Epithelial cell of prostate (primary cell): Measurements from ENCODE around the gene RNPEPL1.

Experiments
- DNase-seq: peaks from one replicate; pipeline ENCODE4 v3.0.0-alpha.2; 2011; ENCODE audit warnings: low read depth, low spot score
- H3K27ac ChIP-seq: fragments of 450-650 bp; 2 replicates; pipeline ENCODE4 v1.5.1; 2017; ENCODE audit warnings: mild to moderate bottlenecking

RNPEPL1 gene

GRCh38 chr2:240586919-240587800 is 18.9 kb downstream of the RNPEPL1 start:
- H3K27ac ChIP-seq = peak overlapping the region; percentile 73
- no peak for DNase-seq

GRCh38 chr2:240588006-240588655 is 19.8 kb downstream of the RNPEPL1 start:
- no peak overlapping the region for H3K27ac ChIP-seq
- DNase-seq = no peak

DNA sequence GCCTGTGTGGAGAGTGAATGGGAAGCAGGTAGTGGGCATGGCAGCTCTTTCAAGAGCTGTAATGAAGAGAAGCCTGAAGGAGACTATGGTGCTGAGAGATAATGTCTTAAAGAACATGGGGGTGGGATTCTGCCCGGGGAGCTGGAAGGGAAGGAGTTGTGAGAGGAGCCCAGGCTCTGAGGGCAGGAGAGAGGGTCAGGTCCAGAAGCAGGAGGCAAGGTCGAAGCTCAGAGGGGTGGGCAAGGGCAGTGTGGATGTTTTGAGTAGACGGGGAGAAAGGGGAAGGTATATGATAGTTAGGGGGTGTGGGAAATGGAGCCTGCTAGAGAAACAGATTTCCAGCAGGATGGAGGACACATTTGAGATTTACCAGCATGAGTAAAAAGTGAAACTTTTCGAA is 20.4 kb downstream of the RNPEPL1 start:
- no peak overlapping the region for H3K27ac ChIP-seq
- no peak for DNase-seq

GRCh38 chr2:240589375-240589774 is 21.1 kb downstream of the RNPEPL1 start:
- no peak overlapping the region for H3K27ac ChIP-seq
- DNase-seq = no peak

- no peak overlapping the region for H3K27ac ChIP-seq
- no peak for DNase-seq
Observed at GRCh38 chr2:240589850-240590525, 21.7 kb downstream of the RNPEPL1 start.

- DNase-seq = no peak
Observed at GRCh38 chr2:240590681-240591111, 22.4 kb downstream of the RNPEPL1 start.

GRCh38 chr2:240591226-240591625 is 22.9 kb downstream of the RNPEPL1 start:
- no peak for DNase-seq
- no peak overlapping the region for H3K27ac ChIP-seq

More at GRCh38 chr2:240590681-240591111, 22.4 kb downstream of the RNPEPL1 start:
- H3K27ac ChIP-seq = no peak overlapping the region

DNA sequence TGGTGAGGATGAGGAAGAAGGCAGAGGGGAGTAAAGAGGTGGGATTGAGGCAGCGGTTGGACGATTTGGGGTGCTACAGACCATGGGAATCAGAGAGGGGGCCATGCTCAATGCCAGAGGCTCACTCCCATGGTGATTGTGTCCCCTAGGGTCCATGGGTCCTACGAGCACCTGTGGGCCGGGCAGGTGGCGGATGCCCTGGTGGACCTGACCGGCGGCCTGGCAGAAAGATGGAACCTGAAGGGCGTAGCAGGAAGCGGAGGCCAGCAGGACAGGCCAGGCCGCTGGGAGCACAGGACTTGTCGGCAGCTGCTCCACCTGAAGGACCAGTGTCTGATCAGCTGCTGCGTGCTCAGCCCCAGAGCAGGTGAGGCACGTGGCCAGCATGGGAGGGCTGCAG is 23.5 kb downstream of the RNPEPL1 start:
- DNase-seq = no peak
- no peak overlapping the region for H3K27ac ChIP-seq

DNA sequence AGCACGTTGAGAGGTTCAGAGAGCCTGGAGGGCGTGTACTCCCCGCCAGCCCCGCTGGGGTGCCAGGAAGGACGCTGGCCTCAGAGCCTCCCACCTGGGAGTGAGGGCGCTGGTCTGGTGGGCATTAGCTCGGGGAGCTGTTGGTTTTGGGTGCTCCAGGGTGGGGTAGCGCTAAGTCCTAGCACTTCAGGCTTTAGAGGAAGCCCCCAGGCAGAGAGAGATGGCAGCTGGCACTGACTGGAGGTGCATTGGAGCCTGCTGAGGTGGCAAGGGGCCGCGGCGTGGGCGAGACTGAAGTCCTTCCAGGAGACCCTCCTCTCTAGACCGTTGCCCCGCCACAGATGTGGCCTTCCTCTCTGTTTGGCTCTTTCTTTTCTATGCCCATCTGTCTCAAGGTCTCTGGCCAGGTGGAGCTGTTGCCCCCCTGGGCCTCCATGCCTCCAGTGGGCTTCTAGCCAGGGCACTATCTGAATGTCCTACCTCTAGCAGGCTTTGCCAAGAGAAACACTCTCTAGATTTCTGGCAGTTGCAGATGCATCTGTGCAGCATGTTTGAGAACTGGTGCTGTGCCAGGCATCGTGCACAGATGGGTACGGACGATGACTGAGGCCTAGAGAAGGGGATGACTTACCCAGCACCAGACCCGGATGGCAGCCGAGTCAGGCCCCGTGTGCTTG is 24.9 kb downstream of the RNPEPL1 start:
- H3K27ac ChIP-seq = no peak overlapping the region
- no peak for DNase-seq

DNA sequence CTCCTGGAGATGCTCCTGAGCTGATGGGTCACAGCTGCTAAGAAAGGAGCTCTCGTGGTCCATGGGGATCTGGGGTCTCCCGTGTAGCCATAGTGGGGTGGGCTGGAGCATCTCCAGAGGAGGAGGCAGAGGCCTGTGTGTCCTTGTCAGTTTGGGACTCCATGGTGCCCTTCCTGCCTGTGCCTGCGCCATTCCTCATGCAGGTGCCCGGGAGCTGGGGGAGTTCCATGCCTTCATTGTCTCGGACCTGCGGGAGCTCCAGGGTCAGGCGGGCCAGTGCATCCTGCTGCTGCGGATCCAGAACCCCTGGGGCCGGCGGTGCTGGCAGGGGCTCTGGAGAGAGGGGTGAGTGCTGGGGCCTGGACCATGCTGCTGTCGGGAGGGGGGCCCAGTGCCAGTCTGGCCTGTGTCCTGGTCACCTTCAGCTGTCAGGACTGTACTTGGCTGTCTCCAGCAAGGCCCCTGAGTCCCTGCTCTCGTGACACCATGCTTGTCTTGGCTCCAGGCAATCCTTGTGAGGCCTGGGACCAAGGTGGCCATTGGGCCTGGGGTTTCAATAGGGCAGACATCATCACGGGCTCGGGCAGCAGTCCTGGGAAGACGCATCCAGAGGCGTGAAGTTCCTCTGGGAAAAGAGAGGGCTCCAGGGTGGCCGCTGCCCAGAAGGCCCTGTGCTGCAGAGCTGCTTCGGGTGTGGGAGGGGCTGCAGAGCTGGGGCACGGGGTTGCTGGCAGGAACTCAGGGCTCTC is 25.6 kb downstream of the RNPEPL1 start:
- DNase-seq = no peak
- no peak overlapping the region for H3K27ac ChIP-seq

GRCh38 chr2:240594511-240595380 is 26.5 kb downstream of the RNPEPL1 start:
- H3K27ac ChIP-seq = no peak overlapping the region
- no peak for DNase-seq

DNA sequence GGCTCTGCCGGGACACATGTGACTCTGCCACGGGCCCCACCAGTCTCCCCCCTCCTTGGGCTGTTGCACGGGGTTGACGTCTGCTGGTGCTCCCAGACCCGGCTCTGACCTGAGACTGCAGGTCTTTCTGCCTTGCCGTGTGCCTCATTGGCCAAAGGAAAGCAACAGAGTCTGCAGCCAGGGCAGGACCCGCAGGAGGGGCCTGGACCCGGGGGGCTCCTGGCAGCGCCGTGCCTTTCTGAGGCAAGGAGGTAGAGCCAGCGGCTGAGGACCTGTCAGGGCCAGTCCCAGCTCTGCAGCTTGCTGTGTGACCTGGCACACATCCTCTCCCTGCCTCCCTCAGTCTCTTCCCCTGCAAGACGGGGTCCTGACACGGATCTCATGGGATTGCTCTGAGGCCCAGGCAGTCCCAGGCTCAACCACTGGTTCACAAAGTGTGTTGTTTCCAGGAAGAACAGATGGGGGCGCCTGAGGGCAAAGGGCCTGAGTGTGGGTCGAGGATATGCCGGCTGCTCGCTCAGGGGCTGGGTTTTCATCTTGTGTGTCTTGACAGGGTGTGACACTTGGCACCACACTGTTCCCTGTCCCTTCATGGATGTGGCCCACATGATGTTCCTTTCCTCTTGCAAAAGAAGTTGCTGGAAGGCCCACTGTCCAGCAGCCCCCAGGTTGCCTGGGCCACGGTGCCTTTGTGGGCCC is 27.2 kb downstream of the RNPEPL1 start:
- H3K27ac ChIP-seq = no peak overlapping the region

GRCh38 chr2:240596080-240596460 is 27.8 kb downstream of the RNPEPL1 start:
- DNase-seq = no peak
- no peak overlapping the region for H3K27ac ChIP-seq

More for the DNA sequence above, 27.2 kb downstream of the RNPEPL1 start:
- DNase-seq = no peak

- no peak overlapping the region for H3K27ac ChIP-seq
- no peak for DNase-seq
Observed at GRCh38 chr2:240596491-240596931, 28.2 kb downstream of the RNPEPL1 start.

GRCh38 chr2:240597054-240597418 is 28.8 kb downstream of the RNPEPL1 start:
- H3K27ac ChIP-seq = no peak overlapping the region
- no peak for DNase-seq

GRCh38 chr2:240597419-240598181 is 29.3 kb downstream of the RNPEPL1 start:
- DNase-seq = no peak
- H3K27ac ChIP-seq = no peak overlapping the region

DNA sequence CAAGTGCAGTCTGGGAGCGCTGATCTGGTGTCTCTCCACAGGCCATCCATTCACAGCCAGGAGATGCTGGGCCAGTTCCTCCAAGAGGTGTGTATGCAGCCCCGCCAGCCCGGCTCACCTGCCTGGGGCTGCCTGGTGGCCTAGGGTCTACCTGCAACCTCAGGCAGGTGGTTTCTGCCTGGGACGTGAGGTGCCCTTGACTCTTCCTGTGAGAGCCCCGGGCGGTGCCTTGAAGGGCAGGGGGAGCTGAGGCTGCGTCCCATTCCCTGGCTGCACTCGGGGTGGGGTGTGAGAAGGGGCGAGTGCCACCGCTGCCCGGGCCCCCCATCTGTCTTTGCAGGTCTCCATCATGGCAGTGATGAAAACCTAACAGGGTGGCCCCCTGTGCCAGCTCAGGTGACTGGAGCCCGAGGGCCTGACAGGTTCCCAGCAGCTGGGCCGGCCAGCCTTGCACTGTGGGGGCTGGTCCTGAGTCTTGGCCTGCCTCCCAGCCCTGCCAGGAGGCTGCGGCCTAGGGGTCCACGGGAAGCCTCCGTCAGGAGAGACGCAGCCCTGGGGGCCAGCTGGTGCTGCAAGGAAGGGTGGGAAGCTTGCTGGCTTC is 30.1 kb downstream of the RNPEPL1 start:
- H3K27ac ChIP-seq = no peak overlapping the region
- no peak for DNase-seq
